Measurements from ENCODE around the gene CAMKK2.

GRCh38 chr12:121250359-121250758 lies 46.1 kb downstream of the CAMKK2 start:
- no peak for TF ChIP-seq CTCF (IDR thresholded peaks at IDR 0.05 in 8 of 11, conservative IDR thresholded peaks at IDR 0.05 in 3 of 11)
- TF ChIP-seq POLR2A (IDR thresholded peaks at IDR 0.05), result no peak
- TF ChIP-seq POLR2AphosphoS5 (IDR thresholded peaks at IDR 0.05), result no peak
